Mesodermal cell (in vitro differentiated cells): ENCODE measurements around the gene FBN2.

Experiments used
- H3K27ac ChIP-seq: 2 replicates; pipeline ENCODE4 v1.7.0; 2013; ENCODE audit warnings: mild to moderate bottlenecking, low read depth, low read length, moderate library complexity; ENCODE audit not compliant: severe bottlenecking
- H3K36me3 ChIP-seq: 2 replicates; pipeline ENCODE4 v1.7.1; 2013; ENCODE audit warnings: mild to moderate bottlenecking, low read length, moderate library complexity; ENCODE audit not compliant: control insufficient read depth, insufficient read depth
- H3K4me1 ChIP-seq: one replicate; pipeline ENCODE4 v1.7.1; 2013; ENCODE audit warnings: mild to moderate bottlenecking, low read length; ENCODE audit not compliant: insufficient read depth, control insufficient read depth, poor library complexity, severe bottlenecking
- H3K4me3 ChIP-seq: 2 replicates; pipeline ENCODE4 v1.7.0; 2013; ENCODE audit warnings: low read length, control low read depth, mild to moderate bottlenecking; ENCODE audit not compliant: insufficient read depth, poor library complexity, severe bottlenecking; ENCODE audit errors: extremely low read depth
- H3K9me3 ChIP-seq: 2 replicates; pipeline ENCODE4 v1.7.1; 2013; ENCODE audit warnings: mild to moderate bottlenecking, low read length, moderate library complexity; ENCODE audit not compliant: control insufficient read depth
- WGBS, 2 experiments: methylation state at CpG; one replicate each; pipeline ENCODE4 v1.1.5; 2013; ENCODE audit warnings: missing lambda C conversion rate in 2 of 2; ENCODE audit not compliant: insufficient coverage in 2 of 2; 5-methylcytosine and 5-hydroxymethylcytosine counted together

The FBN2 gene

DNA sequence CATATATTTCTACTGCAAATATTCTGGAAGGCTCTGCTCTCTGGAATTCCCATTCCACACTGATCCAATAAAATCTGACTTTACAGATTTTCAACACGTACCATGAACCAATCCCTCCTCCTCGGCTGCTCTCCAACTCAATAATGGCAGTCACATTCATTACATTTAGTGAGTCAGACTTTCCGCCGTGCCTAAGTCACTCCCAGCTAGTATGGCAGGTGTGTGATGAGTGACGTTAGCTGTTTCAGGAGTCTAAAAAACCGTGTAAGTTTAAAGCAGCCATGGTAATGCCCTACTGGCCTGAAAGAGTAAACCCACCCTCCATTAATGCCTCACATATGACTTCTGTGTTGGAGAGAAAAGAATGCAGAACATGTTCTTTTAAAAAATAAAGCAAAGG, 3.3 kb downstream of the FBN2 start:
- 92 to 100% methylated on average over 1 to 2 of the region's 6 CpGs for whole genome bisulfite sequencing, 2 experiments
- no peak overlapping the region for H3K27ac ChIP-seq
- H3K4me3 ChIP-seq, result peak overlapping the region; percentile 95
- no peaks in the 10 kb centered on the region for H3K9me3 ChIP-seq
- peaks cover 39% of the 10 kb centered on the region for H3K36me3 ChIP-seq
- H3K4me1 ChIP-seq, result peaks cover 17% of the 10 kb centered on the region

GRCh38 chr5:128532776-128533175, 5.3 kb downstream of the FBN2 start:
- peaks cover 25% of the 10 kb centered on the region for H3K4me1 ChIP-seq
- peaks cover 59% of the 10 kb centered on the region for H3K36me3 ChIP-seq
- H3K4me3 ChIP-seq, result no peak overlapping the region
- no peaks in the 10 kb centered on the region for H3K9me3 ChIP-seq
- 90 to 92% methylated on average over 3 of the region's 3 CpGs for WGBS, 2 experiments
- H3K27ac ChIP-seq, result peak overlapping the region; percentile 67

DNA sequence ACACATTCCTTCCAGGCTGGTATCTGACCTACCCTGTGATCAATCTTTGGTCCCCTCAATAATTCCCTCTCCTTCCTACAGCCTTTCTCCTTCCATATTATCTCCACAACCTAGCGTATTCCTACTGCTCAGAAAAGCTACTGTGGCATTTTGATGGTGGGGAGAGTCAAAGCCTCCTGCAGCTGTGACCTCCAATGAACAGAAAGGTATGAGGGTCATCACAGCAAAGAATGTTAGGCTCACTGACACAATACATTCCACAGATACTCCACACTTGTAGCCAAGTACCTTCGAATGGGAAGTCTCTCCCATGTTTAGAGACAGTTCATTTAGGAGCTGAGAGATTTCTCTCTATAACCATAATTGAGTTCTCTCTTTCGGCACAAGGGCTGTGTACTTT, 5.9 kb downstream of the FBN2 start:
- peak overlapping the region; percentile 67 for H3K27ac ChIP-seq
- H3K36me3 ChIP-seq, result peaks cover 65% of the 10 kb centered on the region
- 100% methylated on average over 1 of the region's 3 CpGs; no CpG with 5 or more reads in 1 of the 2 experiments for WGBS, 2 experiments
- H3K9me3 ChIP-seq, result no peaks in the 10 kb centered on the region
- H3K4me3 ChIP-seq, result no peak overlapping the region
- H3K4me1 ChIP-seq, result peaks cover 25% of the 10 kb centered on the region

- H3K4me3 ChIP-seq, result no peak overlapping the region
- H3K9me3 ChIP-seq, result no peaks in the 10 kb centered on the region
- peaks cover 20% of the 10 kb centered on the region for H3K4me1 ChIP-seq
- 74 to 100% methylated on average over 1 to 2 of the region's 5 CpGs for WGBS, 2 experiments
- peaks cover 94% of the 10 kb centered on the region for H3K36me3 ChIP-seq
- H3K27ac ChIP-seq, result no peak overlapping the region
Measured at GRCh38 chr5:128528637-128529255, 9.3 kb downstream of the FBN2 start.

- Histone ChIP-seq H3K4me3 (no peak overlapping the region), H3K36me3 (peaks cover 95% of the 10 kb centered on the region), H3K4me1 (peaks cover 15% of the 10 kb centered on the region), H3K27ac (no peak overlapping the region), H3K9me3 (no peaks in the 10 kb centered on the region)
- no CpG with 5 or more reads among the region's 2 CpGs for WGBS, 2 experiments
Measured at GRCh38 chr5:128528126-128528525, 9.9 kb downstream of the FBN2 start.

DNA sequence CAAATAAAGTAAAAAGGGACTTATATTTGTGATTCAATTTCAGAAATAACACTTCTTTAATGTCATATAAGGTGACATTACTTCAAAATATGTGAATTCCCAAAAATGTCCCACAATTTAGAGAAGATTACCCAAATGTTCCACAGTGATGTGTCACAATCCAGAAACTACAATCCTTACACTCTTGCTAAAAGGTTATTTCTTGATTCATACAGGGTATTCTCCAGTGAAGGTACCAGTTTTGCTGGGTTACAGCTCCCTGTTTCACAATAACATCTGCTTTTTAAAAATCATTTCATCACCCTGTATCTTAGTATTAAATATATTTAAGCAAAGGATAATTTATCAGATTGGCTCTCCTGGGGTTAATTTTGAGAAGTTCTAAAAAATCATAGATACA, 11.0 kb downstream of the FBN2 start:
- Histone ChIP-seq H3K36me3 (peaks cover 95% of the 10 kb centered on the region), H3K4me3 (no peak overlapping the region), H3K9me3 (no peaks in the 10 kb centered on the region), H3K27ac (no peak overlapping the region), H3K4me1 (peaks cover 8% of the 10 kb centered on the region)

- H3K27ac ChIP-seq, result no peak overlapping the region
- H3K4me3 ChIP-seq, result no peak overlapping the region
- peaks cover 89% of the 10 kb centered on the region for H3K36me3 ChIP-seq
- H3K4me1 ChIP-seq, result no peaks in the 10 kb centered on the region
- no peaks in the 10 kb centered on the region for H3K9me3 ChIP-seq
- 81 to 100% methylated on average over 2 of the region's 5 CpGs for WGBS, 2 experiments
Measured at GRCh38 chr5:128522336-128522735, 15.7 kb downstream of the FBN2 start.

- Histone ChIP-seq H3K27ac (no peak overlapping the region), H3K36me3 (peaks cover 72% of the 10 kb centered on the region)
- WGBS, 2 experiments, result 89 to 100% methylated on average over 1 of the region's 1 CpG
Measured at GRCh38 chr5:128519827-128520226, 18.2 kb downstream of the FBN2 start.

GRCh38 chr5:128516978-128517377, 21.1 kb downstream of the FBN2 start:
- Histone ChIP-seq H3K4me3 (no peak overlapping the region), H3K9me3 (no peaks in the 10 kb centered on the region), H3K36me3 (peaks cover 63% of the 10 kb centered on the region), H3K4me1 (no peaks in the 10 kb centered on the region), H3K27ac (no peak overlapping the region)
- WGBS, 2 experiments, result no CpG with 5 or more reads among the region's 1 CpG

More at GRCh38 chr5:128519827-128520226, 18.2 kb downstream of the FBN2 start:
- H3K4me3 ChIP-seq, result no peak overlapping the region
- no peaks in the 10 kb centered on the region for H3K9me3 ChIP-seq
- H3K4me1 ChIP-seq, result no peaks in the 10 kb centered on the region

GRCh38 chr5:128513806-128514205, 24.2 kb downstream of the FBN2 start:
- Histone ChIP-seq H3K27ac (no peak overlapping the region), H3K9me3 (no peaks in the 10 kb centered on the region), H3K4me1 (no peaks in the 10 kb centered on the region), H3K4me3 (no peak overlapping the region), H3K36me3 (peaks cover 66% of the 10 kb centered on the region)
- no CpG with 5 or more reads among the region's 1 CpG for WGBS, 2 experiments

DNA sequence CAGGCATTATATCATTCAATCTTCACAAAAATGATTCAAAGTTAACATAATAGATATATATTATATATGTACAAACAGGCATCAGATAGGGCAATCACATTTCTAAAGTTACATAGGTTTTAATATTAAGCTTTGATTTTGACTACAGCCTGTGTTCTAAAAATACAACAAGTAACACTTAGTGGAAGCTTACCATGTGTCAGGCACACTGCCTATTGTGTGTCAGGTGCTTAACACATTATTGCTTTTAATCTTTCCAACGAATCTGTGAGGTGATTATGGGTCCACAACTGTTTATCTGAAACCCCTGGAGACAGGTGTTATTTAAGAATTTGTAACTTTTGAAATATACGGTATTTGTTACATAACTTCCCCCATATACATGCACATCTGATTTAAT, 25.2 kb downstream of the FBN2 start:
- H3K27ac ChIP-seq, result no peak overlapping the region
- H3K4me1 ChIP-seq, result no peaks in the 10 kb centered on the region
- whole genome bisulfite sequencing, 2 experiments, result no CpG with 5 or more reads among the region's 2 CpGs
- H3K36me3 ChIP-seq, result peaks cover 57% of the 10 kb centered on the region
- no peak overlapping the region for H3K4me3 ChIP-seq
- no peaks in the 10 kb centered on the region for H3K9me3 ChIP-seq
